ENCODE measurements around the gene HOXC13. TPM values are rescaled to one million over a fixed set of nuclear protein-coding genes. Genes with fewer than 3 reads are reported as not detected.

Gene HOXC13
- total RNA-seq, 4 donors from 2014 or later = not detected

DNA sequence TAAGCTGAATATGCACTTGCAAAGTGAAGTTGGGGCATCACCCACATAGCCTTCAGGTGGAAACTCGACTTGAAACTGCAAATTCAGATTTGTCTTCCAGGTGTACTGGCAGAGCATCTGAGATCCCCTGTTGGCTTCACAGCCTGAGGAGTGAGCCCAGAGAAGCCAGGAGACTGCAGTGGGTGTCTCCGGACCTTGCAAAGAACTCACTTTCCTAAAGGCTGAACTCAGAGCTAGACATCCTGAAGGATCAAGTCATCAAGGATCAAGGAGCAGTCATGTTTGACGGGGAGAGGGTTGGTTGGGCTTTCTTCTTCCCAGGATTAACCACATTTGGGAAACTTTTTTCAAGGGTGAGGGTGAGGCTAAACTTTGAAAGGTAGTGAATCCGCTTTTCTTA is 9.1 kb upstream of the HOXC13 start:
- TF ChIP-seq POLR2A (IDR thresholded peaks at IDR 0.05) (no peak), CTCF (IDR thresholded peaks at IDR 0.05) (no peak)
- H3K27me3 ChIP-seq = peaks cover 44% of the 10 kb centered on the region
- no peak overlapping the region for H3K27ac ChIP-seq
- 21 to 26% methylated on average over 4 of the region's 4 CpGs for WGBS, 2 donors
- no peaks in the 10 kb centered on the region for H3K4me1 ChIP-seq
- H3K9me3 ChIP-seq = no peaks in the 10 kb centered on the region
- no peaks in the 10 kb centered on the region for H3K36me3 ChIP-seq
- no peak overlapping the region for H3K4me3 ChIP-seq (replicated peaks in 1 of 3)
- intact Hi-C loops (cut with DNase I) = no loop called here
- DNase-seq = no peak

- Histone ChIP-seq H3K4me3 (replicated peaks in 1 of 3) (no peak overlapping the region), H3K27ac (no peak overlapping the region), H3K4me1 (peaks cover 0 to 3% of the 10 kb centered on the region in 2 donors), H3K9me3 (no peaks in the 10 kb centered on the region), H3K27me3 (peaks cover 53% of the 10 kb centered on the region), H3K36me3 (no peaks in the 10 kb centered on the region)
- TF ChIP-seq CTCF (IDR thresholded peaks at IDR 0.05) (no peak), POLR2A (IDR thresholded peaks at IDR 0.05) (no peak)
- WGBS, 2 donors = 6% methylated on average over 30 of the region's 30 CpGs
- DNase-seq = no peak
- intact Hi-C loops (cut with DNase I) = no loop called here
Measured at GRCh38 chr12:53930591-53931255, 7.9 kb upstream of the HOXC13 start.

DNA sequence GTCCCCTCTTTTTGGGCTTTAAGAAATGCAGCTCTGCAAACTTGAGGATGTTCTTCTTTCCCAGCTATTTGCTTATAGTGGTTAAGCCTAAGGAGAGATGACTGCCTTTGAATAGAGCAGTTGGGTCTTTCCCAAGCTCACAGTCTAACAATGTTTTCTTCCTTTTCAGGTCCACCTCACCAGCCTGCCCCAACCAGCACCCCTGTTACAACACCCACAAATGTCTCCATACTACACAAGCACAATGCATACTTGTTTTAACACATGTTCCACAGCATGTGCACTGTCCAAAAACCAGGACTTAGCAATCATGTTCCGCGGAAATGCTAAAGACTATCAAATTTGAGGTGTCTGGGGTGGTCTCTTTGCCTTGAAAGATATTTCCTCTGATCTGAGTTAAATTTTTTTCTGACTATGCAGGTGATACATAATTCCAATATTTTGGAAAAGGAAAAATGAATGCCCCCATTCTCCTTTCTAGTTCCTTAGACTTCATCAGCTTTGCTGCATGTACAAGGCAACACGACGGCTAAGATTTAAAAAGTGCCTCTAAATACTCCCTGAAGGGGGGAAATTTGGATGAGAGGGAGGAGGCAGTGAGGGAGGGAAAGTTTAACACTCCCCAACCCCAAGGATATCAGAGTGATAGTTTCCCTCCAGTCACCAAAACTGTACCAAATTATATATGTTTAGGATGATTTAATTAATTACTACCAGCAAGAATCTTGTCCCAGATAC is 6.6 kb upstream of the HOXC13 start:
- Histone ChIP-seq H3K4me3 (replicated peaks in 1 of 3) (no peak overlapping the region), H3K36me3 (no peaks in the 10 kb centered on the region), H3K9me3 (no peaks in the 10 kb centered on the region), H3K27me3 (peaks cover 46% of the 10 kb centered on the region), H3K4me1 (peaks cover 0 to 3% of the 10 kb centered on the region in 2 donors), H3K27ac (no peak overlapping the region)
- TF ChIP-seq POLR2A (IDR thresholded peaks at IDR 0.05) = no peak
- intact Hi-C loops (cut with DNase I) = no loop called here
- no peak for DNase-seq
- WGBS, 2 donors = 28 to 47% methylated on average over 4 of the region's 4 CpGs

- no peaks in the 10 kb centered on the region for H3K9me3 ChIP-seq
- peaks cover 39% of the 10 kb centered on the region for H3K27me3 ChIP-seq
- TF ChIP-seq CTCF (IDR thresholded peaks at IDR 0.05) = no peak
- no peak for TF ChIP-seq POLR2A (IDR thresholded peaks at IDR 0.05)
- H3K4me3 ChIP-seq (replicated peaks in 1 of 3) = no peak overlapping the region
- no peak for DNase-seq
- no peaks in the 10 kb centered on the region for H3K36me3 ChIP-seq
- intact Hi-C loops (cut with DNase I) = no loop called here
- WGBS, 2 donors = 45 to 50% methylated on average over 4 of the region's 4 CpGs
- peaks cover 0 to 3% of the 10 kb centered on the region in 2 donors for H3K4me1 ChIP-seq
- no peak overlapping the region for H3K27ac ChIP-seq
Measured at GRCh38 chr12:53932915-53933314, 5.7 kb upstream of the HOXC13 start.

DNA sequence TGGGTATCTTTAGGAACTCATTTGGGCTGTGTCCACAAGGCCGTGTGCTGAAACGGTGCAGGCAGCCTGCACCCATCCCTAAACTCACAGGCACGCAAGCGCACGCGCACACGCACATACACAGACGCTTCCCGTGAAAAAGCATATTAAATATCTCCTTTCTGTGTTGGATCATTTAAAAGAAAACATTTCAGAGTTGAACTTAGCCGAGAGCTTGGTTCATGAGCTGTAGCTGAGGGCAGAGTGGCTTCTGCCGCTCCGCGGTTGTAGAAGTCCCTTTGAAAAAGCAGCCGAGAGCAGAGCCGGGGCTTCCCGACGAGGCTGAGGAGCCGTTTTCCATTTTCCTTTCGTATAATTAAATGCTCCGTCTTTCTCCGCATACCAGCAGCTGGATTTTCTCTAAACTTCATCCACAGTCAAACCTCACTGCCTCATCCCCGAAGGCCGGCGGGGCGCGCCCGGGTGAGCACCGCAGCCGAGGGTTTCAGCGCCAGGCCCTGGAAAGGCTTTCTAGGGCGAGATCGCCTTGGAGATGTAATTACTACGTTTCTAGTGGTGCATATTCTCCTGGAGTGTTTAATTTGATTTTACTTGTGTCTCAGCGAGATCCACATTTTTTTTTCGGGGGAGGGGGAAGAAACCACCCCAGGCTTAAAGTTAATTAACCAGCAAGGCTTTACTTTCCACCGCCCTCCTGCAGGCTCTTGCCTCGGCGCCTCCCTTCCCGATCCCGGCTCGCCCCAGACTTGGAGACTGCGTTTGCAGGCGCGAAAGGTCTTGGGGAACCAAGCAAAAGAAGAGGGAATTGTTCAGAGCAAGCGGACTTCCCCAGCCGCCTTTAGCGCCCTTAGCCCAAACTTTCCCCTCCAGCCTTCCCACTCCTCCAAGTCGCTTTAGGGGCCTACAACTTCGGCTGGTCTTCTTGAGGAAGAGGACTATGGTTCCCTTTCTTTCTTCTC is 3.0 kb upstream of the HOXC13 start:
- H3K36me3 ChIP-seq = no peaks in the 10 kb centered on the region
- peaks cover 39% of the 10 kb centered on the region for H3K27me3 ChIP-seq
- peaks cover 0 to 20% of the 10 kb centered on the region in 2 donors for H3K4me1 ChIP-seq
- no peak overlapping the region for H3K27ac ChIP-seq
- 6 to 10% methylated on average over 49 of the region's 49 CpGs for WGBS, 2 donors
- no peak for TF ChIP-seq CTCF (IDR thresholded peaks at IDR 0.05)
- TF ChIP-seq POLR2A (IDR thresholded peaks at IDR 0.05) = no peak
- intact Hi-C loops (cut with DNase I) = no loop called here
- no peaks in the 10 kb centered on the region for H3K9me3 ChIP-seq
- no peak for DNase-seq
- no peak overlapping the region for H3K4me3 ChIP-seq (replicated peaks in 1 of 3)
